GM19372 (cell line): ENCODE measurements around the gene RNF44.

Source experiments
- ATAC-seq: cut with Tn5 transposase; IDR thresholded peaks from one replicate; pipeline ENCODE4 v1.9.1; 2021; ENCODE audit warnings: mild to moderate bottlenecking, low read depth, moderate library complexity; ENCODE audit not compliant: unreplicated experiment

Gene RNF44

DNA sequence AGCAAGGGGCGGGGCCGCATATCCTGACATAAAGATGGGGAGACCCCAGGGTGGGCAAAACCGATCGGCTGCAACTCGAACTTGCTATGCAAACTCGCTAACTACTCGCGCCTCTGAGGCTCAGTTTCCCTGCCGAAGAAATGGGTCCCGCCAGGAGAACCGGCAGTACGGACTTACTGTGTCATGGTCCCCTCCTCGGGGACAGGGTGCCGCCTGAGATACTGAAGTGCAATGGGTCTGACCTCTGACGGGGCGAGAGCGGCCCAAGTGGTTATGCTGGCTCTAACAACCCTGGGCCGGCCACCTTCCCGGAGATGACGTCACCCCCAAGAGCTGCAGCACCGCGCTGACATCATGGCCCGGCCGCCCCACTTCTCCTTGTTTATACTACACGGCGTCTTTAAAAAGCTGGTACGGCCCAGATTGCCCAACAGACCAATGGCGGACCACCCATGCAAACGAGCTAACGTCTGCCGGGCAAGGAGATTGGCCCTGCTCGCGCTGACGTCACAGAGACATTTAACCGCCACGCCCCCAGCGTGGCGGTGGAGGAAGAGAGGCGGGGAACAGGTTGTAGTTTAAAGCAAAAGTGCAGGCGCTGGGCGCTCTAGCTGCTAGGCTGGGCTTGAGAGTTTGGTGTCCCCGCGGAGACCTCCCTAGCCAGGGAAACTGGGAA, 490 bp upstream of the RNF44 start:
- ATAC-seq, result peak; percentile 61

- ATAC-seq, result no peak
Measured at GRCh38 chr5:176536132-176536901, 885 bp downstream of the RNF44 start.

GRCh38 chr5:176535664-176536131, 1.5 kb downstream of the RNF44 start:
- ATAC-seq, result no peak

DNA sequence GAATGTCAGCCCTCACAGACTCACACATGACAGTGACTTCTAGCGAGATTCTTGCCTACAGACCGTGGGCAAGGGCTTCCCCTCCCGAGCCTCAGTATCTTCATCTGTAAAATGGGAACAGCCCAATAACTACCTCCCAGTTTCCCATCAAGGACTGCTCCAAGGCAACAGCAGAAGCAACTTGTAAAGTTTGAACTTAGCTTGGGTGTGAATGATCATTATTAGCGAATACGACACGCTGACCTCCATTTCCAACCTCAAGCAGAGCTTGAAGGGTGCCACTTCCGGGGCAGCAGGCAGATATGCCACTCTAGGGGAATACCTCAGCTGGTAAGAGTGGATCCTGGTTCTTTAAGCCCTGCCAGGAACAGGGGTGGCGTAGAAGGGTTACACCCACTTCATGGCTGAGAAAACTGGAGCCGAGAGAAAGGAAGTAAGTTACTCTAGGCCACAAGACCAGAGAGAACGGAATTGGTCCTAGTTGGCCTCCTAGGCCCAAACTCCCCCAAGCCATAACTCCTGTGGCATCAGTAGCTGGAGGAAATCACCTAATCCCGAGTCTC, 2.0 kb downstream of the RNF44 start:
- ATAC-seq, result no peak

DNA sequence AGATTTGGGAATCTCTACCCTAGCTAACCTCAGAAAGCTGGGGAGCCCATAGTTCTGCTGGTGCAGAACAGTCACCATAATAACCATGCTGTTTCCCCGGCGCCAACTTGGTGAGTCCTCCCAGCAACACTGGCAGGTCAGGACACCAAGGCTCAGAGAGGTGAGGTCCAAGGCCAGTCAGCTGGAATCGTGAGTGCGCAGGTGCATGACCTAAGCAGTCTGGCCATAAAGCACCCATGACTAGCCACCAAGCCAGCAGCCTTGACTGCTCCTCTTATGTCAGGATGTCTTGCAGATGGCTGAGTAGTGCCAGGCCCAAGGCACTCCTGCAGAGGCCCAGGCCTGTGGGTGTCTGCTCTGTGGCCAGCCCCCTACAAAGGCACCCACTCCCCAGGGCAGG, 2.6 kb downstream of the RNF44 start:
- ATAC-seq, result no peak

- no peak for ATAC-seq
Measured at GRCh38 chr5:176533894-176534611, 3.1 kb downstream of the RNF44 start.

GRCh38 chr5:176533390-176533789, 3.8 kb downstream of the RNF44 start:
- no peak for ATAC-seq

DNA sequence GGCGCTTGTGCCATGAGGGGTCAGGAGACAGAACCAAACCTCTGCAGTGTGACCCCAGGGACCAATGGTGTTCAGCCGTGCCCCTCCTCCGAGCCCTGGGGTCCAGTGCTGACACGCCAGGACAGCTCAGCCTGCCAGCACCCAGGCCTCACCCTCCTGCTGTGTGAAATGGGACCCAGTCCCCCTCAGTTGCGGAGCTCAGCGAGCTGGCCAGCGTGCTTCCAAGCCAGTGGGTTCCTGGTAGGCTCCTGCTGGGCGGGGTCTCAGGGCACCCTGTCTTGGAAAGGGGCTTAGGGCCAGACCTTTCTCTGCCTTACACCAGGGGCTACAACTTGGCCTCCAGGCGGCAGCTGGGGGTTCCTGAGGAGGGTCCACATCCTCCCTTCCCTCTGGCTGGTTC, 4.4 kb downstream of the RNF44 start:
- no peak for ATAC-seq

- ATAC-seq, result no peak
Measured at GRCh38 chr5:176531902-176532493, 5.2 kb downstream of the RNF44 start.

- ATAC-seq, result no peak
Measured at GRCh38 chr5:176530983-176531901, 6.0 kb downstream of the RNF44 start.

- no peak for ATAC-seq
Measured at GRCh38 chr5:176530393-176530982, 6.7 kb downstream of the RNF44 start.

DNA sequence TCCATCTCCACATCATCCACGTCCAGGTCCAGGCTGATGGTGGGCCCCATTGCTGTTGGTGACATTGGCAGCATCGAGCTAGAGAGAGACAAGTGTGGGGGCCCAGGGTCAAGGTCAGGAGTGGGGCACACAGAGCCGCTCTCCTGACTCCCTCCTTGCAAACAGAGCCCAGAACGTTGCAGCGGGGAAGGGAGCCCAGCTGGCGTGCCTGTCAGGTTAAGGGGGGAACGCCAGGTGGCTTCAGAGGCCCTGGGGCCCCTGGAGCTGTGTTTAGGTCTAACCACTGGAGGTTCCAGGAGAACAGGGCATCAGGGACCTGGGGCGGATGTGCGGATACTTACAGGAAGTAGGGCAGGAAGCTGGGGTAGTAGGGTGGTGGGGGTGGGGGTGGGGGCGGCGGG, 7.5 kb downstream of the RNF44 start:
- ATAC-seq, result no peak

DNA sequence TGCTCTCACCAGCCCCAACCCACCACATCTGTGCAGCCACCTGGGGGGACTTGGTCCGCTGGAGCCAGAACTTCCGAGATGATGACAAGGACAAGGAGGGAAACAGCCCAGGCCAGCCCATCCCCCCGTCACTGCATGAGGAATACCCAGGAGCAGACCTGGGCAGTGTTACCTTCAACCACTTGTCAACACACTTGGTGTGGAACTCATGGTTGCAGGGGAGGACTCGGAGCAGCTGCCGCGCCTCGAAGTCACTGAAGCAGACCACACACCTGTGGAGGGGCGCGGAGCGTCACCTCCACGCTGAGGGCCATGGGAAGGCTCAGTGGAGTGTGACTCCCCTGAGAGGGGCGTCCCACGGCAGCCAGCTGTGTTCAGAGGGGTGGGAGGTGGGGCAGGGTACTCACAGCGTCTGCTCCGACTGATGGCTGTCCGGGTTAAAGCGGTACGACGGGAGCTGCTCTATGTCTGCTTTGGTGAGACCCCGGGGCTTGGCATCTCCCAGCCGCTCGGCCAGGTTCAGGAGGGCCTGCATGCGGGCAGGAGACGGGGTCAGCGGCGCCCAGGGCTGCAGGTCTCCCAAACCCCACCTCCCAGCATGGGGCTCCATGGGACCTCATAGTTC, 8.0 kb downstream of the RNF44 start:
- ATAC-seq, result no peak

DNA sequence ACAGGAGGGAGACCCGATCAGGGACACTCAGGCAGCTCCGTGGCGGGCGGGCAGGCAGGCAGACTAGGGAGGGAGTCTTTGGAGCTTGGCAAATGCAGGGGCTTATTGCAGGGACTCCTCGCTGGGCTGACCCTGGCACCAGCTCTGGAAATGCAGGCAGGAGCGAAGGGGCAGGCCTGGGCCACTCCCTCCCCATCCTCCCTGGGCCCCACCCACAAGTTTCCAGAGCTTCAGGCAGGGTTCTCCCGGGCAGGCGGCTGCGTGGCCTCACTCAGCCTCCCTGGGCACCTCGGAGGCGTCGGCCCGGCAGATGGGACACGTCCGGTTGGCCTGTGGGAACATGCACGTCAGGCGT, 8.5 kb downstream of the RNF44 start:
- ATAC-seq, result no peak

GRCh38 chr5:176528301-176528700, 8.9 kb downstream of the RNF44 start:
- no peak for ATAC-seq

GRCh38 chr5:176527246-176528222, 9.7 kb downstream of the RNF44 start:
- ATAC-seq, result no peak

DNA sequence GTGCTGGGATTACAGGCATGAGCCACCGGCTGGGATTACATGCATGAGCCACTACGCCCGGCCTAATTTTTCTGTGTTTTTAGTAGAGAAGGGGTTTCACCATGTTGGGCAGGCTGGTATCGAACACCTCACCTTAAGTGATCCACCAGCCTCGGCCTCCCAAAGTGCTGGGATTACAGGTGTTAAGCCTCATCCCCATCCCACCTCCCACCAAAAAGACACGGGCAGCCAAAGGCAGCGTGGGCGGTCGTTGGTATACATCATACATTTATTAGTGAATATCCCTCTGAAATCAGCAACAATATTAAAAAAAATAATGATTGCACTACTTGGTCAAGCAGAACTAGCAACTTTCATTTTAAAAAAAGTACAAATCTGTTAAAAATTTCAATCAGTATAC, 10.7 kb downstream of the RNF44 start:
- ATAC-seq, result no peak

DNA sequence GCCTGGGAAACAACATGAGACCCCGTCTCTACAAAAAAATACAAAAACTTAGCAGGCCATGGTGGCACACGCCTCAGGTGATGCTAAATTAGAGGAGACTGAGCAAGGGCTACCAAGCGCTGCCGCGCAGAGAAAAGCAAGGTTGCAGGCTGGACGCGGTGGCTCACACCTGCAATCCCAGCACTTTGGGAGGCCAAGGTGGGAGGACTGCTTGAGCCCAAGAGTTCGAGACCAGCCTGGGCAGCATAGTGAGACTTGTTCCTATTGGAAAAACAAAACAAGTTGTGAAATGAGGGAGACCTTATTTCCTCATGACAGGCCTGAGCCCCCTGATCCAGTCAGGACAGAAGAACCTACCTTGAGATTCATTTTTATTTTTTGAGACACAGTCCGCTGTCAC, 11.5 kb downstream of the RNF44 start:
- ATAC-seq, result no peak
